Heart right ventricle (tissue), 16 donors: ENCODE data around the gene RHEBL1. TPM values are rescaled to one million over a fixed set of nuclear protein-coding genes. Genes with fewer than 3 reads are reported as not detected.

Source experiments
- ATAC-seq, 8 donors: fragments of 200-7000 bp; cut with Tn5 transposase; one replicate each; pipeline ENCODE4 v1.9.1; 2020; ENCODE audit warnings: mild to moderate bottlenecking in 8 of 8, moderate library complexity in 8 of 8, moderate number of reproducible peaks in 1 of 8
- DNase-seq, 2 donors: peaks; one replicate each; pipeline ENCODE4 v3.0.0-alpha.2; 2020
- H3K27ac ChIP-seq, 10 donors: fragments of 200-600 bp; sonication (generic) in 2 of 10; one replicate each; pipeline versions ENCODE4 v1.5.0 to v1.8.0; 2020 to 2022; ENCODE audit warnings: mild to moderate bottlenecking in 3 of 10
- H3K27me3 ChIP-seq, 7 donors: fragments of 200-600 bp; one replicate each; pipeline ENCODE4 v1.8.0; 2021 to 2022; ENCODE audit warnings: mild to moderate bottlenecking in 2 of 7
- H3K36me3 ChIP-seq, 9 donors: fragments of 200-600 bp; sonication (generic) in 1 of 9; one replicate each; pipeline versions ENCODE4 v1.5.0 to v1.8.0; 2020 to 2022; ENCODE audit warnings: mild to moderate bottlenecking in 2 of 9
- H3K4me1 ChIP-seq, 9 donors: fragments of 200-600 bp; sonication (generic) in 1 of 9; one replicate each; pipeline versions ENCODE4 v1.5.0 to v1.8.0; 2020 to 2022; ENCODE audit warnings: mild to moderate bottlenecking in 4 of 9
- H3K4me3 ChIP-seq, 10 donors: fragments of 200-600 bp; sonication (generic) in 2 of 10; one replicate each; pipeline versions ENCODE4 v1.5.0 to v1.8.0; 2020 to 2022; ENCODE audit warnings: mild to moderate bottlenecking in 7 of 10, moderate library complexity in 2 of 10
- H3K9me3 ChIP-seq, 11 donors: fragments of 200-600 bp in 10 of 11; sonication (generic) in 2 of 11; one replicate each; pipeline versions ENCODE4 v1.5.0 to v1.8.0; 2013 to 2022; ENCODE audit warnings: mild to moderate bottlenecking in 2 of 11, control low read depth in 1 of 11, moderate library complexity in 1 of 11
- WGBS, 2 donors: extraction: QIAGEN DNeasy Blood & Tissue Kit; methylation state at CpG; one replicate each; pipeline ENCODE4 v1.1.7; 2013; ENCODE audit warnings: inconsistent platforms in 1 of 2; 5-methylcytosine and 5-hydroxymethylcytosine counted together
- intact Hi-C, 10 donors: fragments of 100-400 bp; cut with DNase I; formaldehyde crosslinking; loops; one replicate each; pipeline versions ENCODE4 v1.11.1 to v1.14.2; 2022
- polyA plus RNA-seq, 2 donors: library from polyadenylated mRNA; stranded (reverse); fragments of 200-250 nt; gene quantifications; one replicate each; pipeline ENCODE4 v1.2.3, GENCODE V29; 2013
- total RNA-seq, 10 donors: library from RNA; stranded (reverse); fragmentation: NEBNext Ultra II Directional in 3 of 10; extraction: Animal tissue kit (Norgen Biotek cat#: 25700) in 3 of 10; gene quantifications; one replicate each; pipeline versions ENCODE4 v1.2.1 to v1.2.4, GENCODE V29; 2021 to 2023
- TF ChIP-seq, protein P1 (sequence below), 9 donors: fragments of 200-600 bp; sonication (generic) in 2 of 9; IDR thresholded peaks; one replicate each; pipeline versions ENCODE4 v1.5.0 to v1.8.0; 2021 to 2022; ENCODE audit warnings: antibody characterized with exemption in 9 of 9, mild to moderate bottlenecking in 5 of 9, moderate library complexity in 1 of 9
- donor health status: Arrhythmogenic right ventricular cardiomyopathy.
- donor health status: ischemic (EF 13 %, LVEDD 7.1; RV severe dilation, severe dysfunction).
- donor health status: healthy with polysubstance abuse.
- donor health status: DM: no; HTN: yes; CAD: no.
- donor health status: DM: no; HTN: no; CAD: no.
- donor health status: ischemic (EF 25% LVEDD 6.9; RV normal size, moderate dysfunction).
- donor health status: ischemic (EF 25% LVEDD 5.7; RV mildly dilated, moderate dysfunction).
- donor health status: healthy.
- donor health status: DM: yes; HTN: yes; CAD: no.
- donor health status: Ischemic cardiomyopathy.
- donor health status: ischemic (EF 35%, LVEDD 5.7; RV mildly dilated, moderate dysfunction).
- donor health status: nonischemic (EF 11% LVEDD 7.7; RV severe dilation, severe dysfunction).
- donor health status: DM: yes; HTN: yes; CAD: no.
- donor health status: PGD.
- donor health status: ischemic (EF 29% LVEDD 5.4; RV normal size, mild dysfunction).
- donor health status: nonischemic (EF 23%, LVEDD 6.1; RV moderate dilation, normal function).

Gene RHEBL1
- total and polyA plus RNA-seq, 12 donors, result 0.23 to 1.9 (median 0.45) TPM; not detected in 2

- DNase-seq (peak in 1 of 2 donors; percentile 39), ATAC-seq (peak in 4 of 8 donors; percentile 11 to 28 (median 26))
- Histone ChIP-seq H3K9me3 (no peaks in the 10 kb centered on the region), H3K4me3 (peak overlapping the region; percentile 11 to 51 (median 42)), H3K4me1 (peaks cover 39 to 76% (median 72%) of the 10 kb centered on the region in 9 donors), H3K27ac (peak overlapping the region in 4 of 10 donors; percentile 17 to 35 (median 32)), H3K36me3 (peaks cover 0 to 18% (median 8%) of the 10 kb centered on the region in 9 donors), H3K27me3 (peaks cover 10 to 75% (median 52%) of the 10 kb centered on the region in 7 donors)
- WGBS, 2 donors, result 4 to 7% methylated on average over 30 to 32 of the region's 32 CpGs
- TF ChIP-seq, protein P1, sequence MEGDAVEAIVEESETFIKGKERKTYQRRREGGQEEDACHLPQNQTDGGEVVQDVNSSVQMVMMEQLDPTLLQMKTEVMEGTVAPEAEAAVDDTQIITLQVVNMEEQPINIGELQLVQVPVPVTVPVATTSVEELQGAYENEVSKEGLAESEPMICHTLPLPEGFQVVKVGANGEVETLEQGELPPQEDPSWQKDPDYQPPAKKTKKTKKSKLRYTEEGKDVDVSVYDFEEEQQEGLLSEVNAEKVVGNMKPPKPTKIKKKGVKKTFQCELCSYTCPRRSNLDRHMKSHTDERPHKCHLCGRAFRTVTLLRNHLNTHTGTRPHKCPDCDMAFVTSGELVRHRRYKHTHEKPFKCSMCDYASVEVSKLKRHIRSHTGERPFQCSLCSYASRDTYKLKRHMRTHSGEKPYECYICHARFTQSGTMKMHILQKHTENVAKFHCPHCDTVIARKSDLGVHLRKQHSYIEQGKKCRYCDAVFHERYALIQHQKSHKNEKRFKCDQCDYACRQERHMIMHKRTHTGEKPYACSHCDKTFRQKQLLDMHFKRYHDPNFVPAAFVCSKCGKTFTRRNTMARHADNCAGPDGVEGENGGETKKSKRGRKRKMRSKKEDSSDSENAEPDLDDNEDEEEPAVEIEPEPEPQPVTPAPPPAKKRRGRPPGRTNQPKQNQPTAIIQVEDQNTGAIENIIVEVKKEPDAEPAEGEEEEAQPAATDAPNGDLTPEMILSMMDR (IDR thresholded peaks at IDR 0.05), result peak in 6 of 9 donors; percentile 29 to 53 (median 44)
- intact Hi-C loops, result no loop called here
Observed at GRCh38 chr12:49092086-49092815, 22.5 kb upstream of the RHEBL1 start.

DNA sequence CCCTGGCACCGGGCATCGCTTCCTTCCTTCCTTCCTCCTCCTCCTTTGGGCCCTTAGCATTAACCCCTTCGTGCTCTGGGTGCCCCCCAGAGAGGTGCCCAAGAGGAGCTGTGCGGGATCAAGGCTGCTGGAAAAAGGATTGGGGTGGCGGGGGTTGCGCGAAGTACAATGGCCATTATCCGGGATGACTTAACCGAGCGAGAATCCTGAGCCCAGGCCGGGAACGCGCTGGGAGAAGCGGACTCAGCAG is 22.0 kb upstream of the RHEBL1 start:
- intact Hi-C loops, result no loop called here
- TF ChIP-seq, protein P1 (IDR thresholded peaks at IDR 0.05), result no peak
- Histone ChIP-seq H3K27me3 (peaks cover 10 to 75% (median 52%) of the 10 kb centered on the region in 7 donors), H3K4me1 (peaks cover 39 to 76% (median 72%) of the 10 kb centered on the region in 9 donors), H3K4me3 (peak overlapping the region; percentile 11 to 51 (median 42)), H3K9me3 (no peaks in the 10 kb centered on the region), H3K36me3 (peaks cover 0 to 13% (median 3%) of the 10 kb centered on the region in 9 donors), H3K27ac (peak overlapping the region in 4 of 10 donors; percentile 17 to 36 (median 32))
- 1 to 4% methylated on average over 13 to 14 of the region's 14 CpGs for WGBS, 2 donors
- no peak for ATAC-seq
- no peak for DNase-seq

- Histone ChIP-seq H3K36me3 (peaks cover 0 to 8% (median 0%) of the 10 kb centered on the region in 9 donors), H3K27ac (peak overlapping the region in 3 of 10 donors; percentile 17 to 36 (median 34)), H3K9me3 (no peaks in the 10 kb centered on the region), H3K4me1 (peaks cover 39 to 76% (median 72%) of the 10 kb centered on the region in 9 donors), H3K4me3 (peak overlapping the region in 8 of 10 donors; percentile 22 to 51 (median 45)), H3K27me3 (peaks cover 10 to 75% (median 52%) of the 10 kb centered on the region in 7 donors)
- TF ChIP-seq, protein P1 (IDR thresholded peaks at IDR 0.05), result no peak
- DNase-seq (no peak), ATAC-seq (no peak)
- intact Hi-C loops, result no loop called here
- WGBS, 2 donors, result 43 to 52% methylated on average over 41 of the region's 41 CpGs
Observed at GRCh38 chr12:49091056-49091835, 21.5 kb upstream of the RHEBL1 start.
